CD14-positive monocyte (primary cell): ENCODE results near the gene CCDC150. TPM values are rescaled to one million over a fixed set of nuclear protein-coding genes. Genes with fewer than 3 reads are reported as not detected.

Experiments used
- DNase-seq, 3 donors: peaks; one replicate each; pipeline ENCODE4 v3.0.0-alpha.2; 2011 to 2022
- H2AFZ ChIP-seq: 2 replicates; pipeline ENCODE4 v1.6.0; 2012; ENCODE audit warnings: mild to moderate bottlenecking, low read depth, low read length, inconsistent platforms; ENCODE audit not compliant: insufficient read depth, poor library complexity, severe bottlenecking
- H3K27ac ChIP-seq, 2 donors: 1 replicate in 1 of 2; 2 replicates in 1 of 2; pipeline ENCODE4 v1.5.1; 2012 to 2013; ENCODE audit warnings: low read length in 2 of 2, control low read depth in 1 of 2, inconsistent platforms in 1 of 2, low read depth in 1 of 2, mild to moderate bottlenecking in 1 of 2
- H3K27me3 ChIP-seq, 2 donors: one replicate each; pipeline versions ENCODE4 v1.6.0 to v1.6.1; 2011 to 2013; ENCODE audit warnings: low read length in 2 of 2; ENCODE audit not compliant: control insufficient read depth in 2 of 2, insufficient read depth in 2 of 2
- H3K36me3 ChIP-seq, 2 donors: replicated peaks in 1 of 2; 1 replicate in 1 of 2; 2 replicates in 1 of 2; pipeline versions ENCODE4 v1.5.1 to v1.6.1; 2012 to 2013; ENCODE audit warnings: low read length in 2 of 2, control low read depth in 1 of 2, inconsistent platforms in 1 of 2, mild to moderate bottlenecking in 1 of 2; ENCODE audit not compliant: insufficient read depth in 2 of 2, control insufficient read depth in 1 of 2
- H3K4me1 ChIP-seq, 2 donors: 1 replicate in 1 of 2; 2 replicates in 1 of 2; pipeline versions ENCODE4 v1.5.1 to v1.6.1; 2012 to 2013; ENCODE audit warnings: low read length in 2 of 2, control low read depth in 1 of 2, inconsistent platforms in 1 of 2, mild to moderate bottlenecking in 1 of 2, moderate library complexity in 1 of 2; ENCODE audit not compliant: insufficient read depth in 2 of 2, control insufficient read depth in 1 of 2
- H3K4me2 ChIP-seq: replicated peaks from 2 replicates; pipeline ENCODE3; 2012; ENCODE audit warnings: low read length, moderate library complexity, mild to moderate bottlenecking; ENCODE audit not compliant: poor library complexity, severe bottlenecking; ENCODE audit errors: extremely low read depth
- H3K4me3 ChIP-seq, 3 experiments: fragments of 200-600 bp in 1 of 3; sonication (generic) in 1 of 3; replicated peaks in 1 of 3; 1 replicate in 2 of 3; 2 replicates in 1 of 3; pipeline ENCODE4 v1.5.1; 2011 to 2013; ENCODE audit warnings: low read length in 3 of 3, mild to moderate bottlenecking in 3 of 3, control low read depth in 2 of 3, low read depth in 2 of 3, inconsistent platforms in 1 of 3, moderate library complexity in 1 of 3
- H3K79me2 ChIP-seq: 2 replicates; pipeline ENCODE4 v1.6.0; 2012; ENCODE audit warnings: mild to moderate bottlenecking, control low read depth, inconsistent platforms, low read length, moderate library complexity; ENCODE audit not compliant: insufficient read depth
- H3K9ac ChIP-seq: 2 replicates; pipeline ENCODE4 v1.6.0; 2017; ENCODE audit warnings: low read length, mild to moderate bottlenecking; ENCODE audit not compliant: insufficient read depth, poor library complexity, severe bottlenecking
- H3K9me3 ChIP-seq, 2 donors: replicated peaks in 1 of 2; 1 replicate in 1 of 2; 2 replicates in 1 of 2; pipeline versions ENCODE4 v1.5.1 to v1.6.1; 2012 to 2013; ENCODE audit warnings: low read length in 2 of 2, control low read depth in 1 of 2; ENCODE audit not compliant: control insufficient read depth in 1 of 2, insufficient read depth in 1 of 2
- H4K20me1 ChIP-seq: 2 replicates; pipeline ENCODE4 v1.6.0; 2012; ENCODE audit warnings: mild to moderate bottlenecking, low read length, control low read depth, moderate library complexity; ENCODE audit not compliant: insufficient read depth
- H3K27ac Mint-ChIP-seq, 7 donors: one replicate each; pipeline ENCODE4 v1.8.0; 2020; ENCODE audit warnings: mild to moderate bottlenecking in 7 of 7, mixed read lengths in 7 of 7, moderate library complexity in 6 of 7, inconsistent platforms in 2 of 7
- H3K27me3 Mint-ChIP-seq, 3 donors: one replicate each; pipeline ENCODE4 v1.8.0; 2021 to 2022; ENCODE audit warnings: low read depth in 3 of 3, mild to moderate bottlenecking in 3 of 3, mixed read lengths in 3 of 3, moderate library complexity in 3 of 3, inconsistent platforms in 1 of 3
- H3K36me3 Mint-ChIP-seq, 2 donors: one replicate each; pipeline ENCODE4 v1.8.0; 2020; ENCODE audit warnings: mixed read lengths in 2 of 2, inconsistent platforms in 1 of 2, mild to moderate bottlenecking in 1 of 2
- H3K4me1 Mint-ChIP-seq: one replicate; pipeline ENCODE4 v1.8.0; 2020; ENCODE audit warnings: mild to moderate bottlenecking, mixed read lengths
- H3K4me3 Mint-ChIP-seq, 2 donors: one replicate each; pipeline ENCODE4 v1.8.0; 2020; ENCODE audit warnings: mild to moderate bottlenecking in 2 of 2, mixed read lengths in 2 of 2, moderate library complexity in 1 of 2
- H3K9me3 Mint-ChIP-seq, 7 donors: one replicate each; pipeline ENCODE4 v1.8.0; 2020 to 2022; ENCODE audit warnings: mixed read lengths in 7 of 7, mild to moderate bottlenecking in 6 of 7, moderate library complexity in 6 of 7, inconsistent platforms in 2 of 7
- CTCF ChIP-seq: fragments of 200-600 bp; IDR thresholded peaks from one replicate; pipeline ENCODE4 v1.8.0; 2022; ENCODE audit warnings: antibody characterized with exemption, mild to moderate bottlenecking
- WGBS: methylation state at CpG from one replicate; pipeline ENCODE4 v1.1.5; 2013; ENCODE audit warnings: missing lambda C conversion rate; ENCODE audit not compliant: insufficient coverage; 5-methylcytosine and 5-hydroxymethylcytosine counted together
- intact Hi-C, 2 donors: fragments of 100-400 bp; cut with micrococcal nuclease; formaldehyde crosslinking; loops; one replicate each; pipeline versions ENCODE4 v1.15.0 to v1.15.1; 2023
- polyA plus RNA-seq, 3 donors: library from polyadenylated mRNA; depleted of rRNA in 1 of 3; unstranded in 2 of 3; stranded (reverse) in 1 of 3; fragments of 300-500 nt in 2 of 3; fragments of >200 nt in 1 of 3; fragmentation: Illumina TruSeq in 2 of 3; gene quantifications; 1 replicate in 2 of 3; 2 replicates in 1 of 3; pipeline ENCODE4 v1.2.3, GENCODE V29; 2012 to 2021

The CCDC150 gene
- polyA plus RNA-seq, 3 donors = 0.09 TPM; not detected in 2

- no peak for TF ChIP-seq CTCF
- Mint-ChIP-seq H3K36me3 (peaks cover 11 to 12% of the 10 kb centered on the region in 2 donors), H3K27ac (no peak overlapping the region), H3K27me3 (no peaks in the 10 kb centered on the region), H3K4me3 (no peak overlapping the region), H3K4me1 (no peaks in the 10 kb centered on the region), H3K9me3 (peaks cover 0 to 8% (median 3%) of the 10 kb centered on the region in 7 donors)
- H3K79me2 ChIP-seq = no peaks in the 10 kb centered on the region
- no peaks in the 10 kb centered on the region for H4K20me1 ChIP-seq
- H3K4me2 ChIP-seq = no peak overlapping the region
- H3K4me1 ChIP-seq = no peaks in the 10 kb centered on the region
- H3K36me3 ChIP-seq = peaks cover 0 to 21% of the 10 kb centered on the region in 2 donors
- H2AFZ ChIP-seq = no peak overlapping the region
- DNase-seq = no peak
- no peak overlapping the region for H3K4me3 ChIP-seq
- no peaks in the 10 kb centered on the region for H3K27me3 ChIP-seq
- H3K9ac ChIP-seq = no peak overlapping the region
- no peak overlapping the region for H3K27ac ChIP-seq
- H3K9me3 ChIP-seq = no peaks in the 10 kb centered on the region
- intact Hi-C loops = no loop called here
Measured at GRCh38 chr2:196679368-196679767, 39.9 kb downstream of the CCDC150 start.

GRCh38 chr2:196681510-196681909, 42.0 kb downstream of the CCDC150 start:
- no CpG with 5 or more reads among the region's 2 CpGs for WGBS
- Mint-ChIP-seq H3K9me3 (peaks cover 9 to 18% (median 13%) of the 10 kb centered on the region in 7 donors), H3K4me3 (no peak overlapping the region), H3K4me1 (no peaks in the 10 kb centered on the region), H3K36me3 (peaks cover 4 to 17% of the 10 kb centered on the region in 2 donors), H3K27me3 (no peaks in the 10 kb centered on the region), H3K27ac (no peak overlapping the region)
- H3K9me3 ChIP-seq = peaks cover 6 to 9% of the 10 kb centered on the region in 2 donors
- no peak overlapping the region for H3K4me2 ChIP-seq
- H2AFZ ChIP-seq = no peak overlapping the region
- H3K27me3 ChIP-seq = no peaks in the 10 kb centered on the region
- H3K9ac ChIP-seq = no peak overlapping the region
- no peaks in the 10 kb centered on the region for H4K20me1 ChIP-seq
- no peak overlapping the region for H3K4me3 ChIP-seq
- intact Hi-C loops = no loop called here
- no peak for DNase-seq
- peaks cover 0 to 11% of the 10 kb centered on the region in 2 donors for H3K36me3 ChIP-seq
- H3K27ac ChIP-seq = no peak overlapping the region
- no peaks in the 10 kb centered on the region for H3K4me1 ChIP-seq
- no peak for TF ChIP-seq CTCF
- H3K79me2 ChIP-seq = no peaks in the 10 kb centered on the region
